Activated CD8-positive, alpha-beta memory T cell treated with anti-CD3 and anti-CD28 coated beads for 48 hours (primary cell): Measurements from ENCODE around the gene CCR1.

Source experiments
- DNase-seq, 3 experiments: peaks; one replicate each; pipeline ENCODE4 v3.0.0-alpha.2; 2020; ENCODE audit warnings: low read depth in 2 of 3, low spot score in 2 of 3

Gene CCR1

DNA sequence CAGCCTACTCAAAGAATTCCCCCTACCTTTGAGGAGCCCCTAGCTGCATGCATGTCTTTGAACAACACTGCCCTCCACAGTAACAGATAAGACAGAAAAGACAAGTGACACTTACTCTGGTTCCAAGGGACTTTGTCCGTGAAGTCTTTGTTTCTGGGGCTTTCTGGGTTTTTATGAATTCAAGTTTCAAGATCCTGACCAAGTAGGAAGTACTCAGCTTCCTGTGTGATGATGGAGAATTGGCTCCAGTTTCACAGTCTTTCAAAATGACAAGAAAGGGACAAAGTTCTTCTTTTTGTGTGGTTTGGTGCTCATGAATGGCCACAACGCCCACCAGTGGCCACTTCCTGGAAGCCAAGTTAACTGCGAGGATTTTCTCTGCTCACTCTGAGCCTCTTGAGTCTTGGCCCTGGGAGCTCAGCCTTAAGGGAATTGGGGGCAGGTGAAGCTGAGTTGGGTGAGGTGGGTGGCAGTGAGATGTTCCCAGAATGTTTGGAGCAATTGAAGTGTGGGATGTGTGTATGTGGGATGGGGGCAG, at the start of gene CCR1:
Gene CCR1, minus strand, starts transcription at position 147 of the 538 bp plus-strand sequence. CDS start 4,000 bp downstream, outside the sequence.
- DNase-seq = peak in 2 of 3 experiments; percentile 34 to 48

DNA sequence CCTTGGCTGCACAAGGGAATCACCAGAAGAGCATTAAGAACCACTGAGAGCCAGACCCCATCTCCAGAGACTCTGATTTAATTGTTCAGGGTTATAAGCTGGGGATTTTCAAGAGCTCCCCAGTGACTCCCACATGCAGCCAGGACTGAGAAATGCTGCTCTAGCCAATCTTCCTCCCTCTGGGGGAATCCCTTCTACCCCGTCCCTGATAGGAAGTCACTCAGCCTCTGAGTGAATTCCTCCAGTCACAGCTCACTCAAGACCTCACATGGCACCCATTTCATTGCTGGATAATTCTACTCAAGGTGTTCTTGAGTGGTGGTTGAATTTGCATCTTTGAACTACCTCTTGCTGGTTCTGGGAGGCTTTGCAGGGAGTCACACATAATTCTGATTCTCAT, 44.9 kb upstream of the CCR1 start:
- no peak for DNase-seq

DNA sequence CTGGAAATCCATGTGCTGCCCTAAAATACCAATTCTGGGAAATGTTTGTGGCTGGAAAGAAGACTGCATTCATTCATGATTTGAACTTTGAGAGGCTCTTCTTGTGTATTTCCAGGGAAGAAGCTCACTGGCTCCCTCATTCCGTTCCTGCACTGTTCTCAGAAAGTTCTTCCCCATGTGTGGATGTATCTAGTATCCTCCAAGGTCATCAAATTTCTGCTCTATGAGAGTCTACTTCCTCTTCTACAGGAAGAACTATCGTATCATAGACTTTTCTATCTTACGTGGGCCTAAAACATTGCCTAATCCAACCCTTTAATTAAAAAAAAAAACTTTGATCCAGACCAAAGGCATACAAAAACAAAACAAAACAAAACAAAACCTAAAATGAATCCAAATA, 37.0 kb upstream of the CCR1 start:
- no peak for DNase-seq

DNA sequence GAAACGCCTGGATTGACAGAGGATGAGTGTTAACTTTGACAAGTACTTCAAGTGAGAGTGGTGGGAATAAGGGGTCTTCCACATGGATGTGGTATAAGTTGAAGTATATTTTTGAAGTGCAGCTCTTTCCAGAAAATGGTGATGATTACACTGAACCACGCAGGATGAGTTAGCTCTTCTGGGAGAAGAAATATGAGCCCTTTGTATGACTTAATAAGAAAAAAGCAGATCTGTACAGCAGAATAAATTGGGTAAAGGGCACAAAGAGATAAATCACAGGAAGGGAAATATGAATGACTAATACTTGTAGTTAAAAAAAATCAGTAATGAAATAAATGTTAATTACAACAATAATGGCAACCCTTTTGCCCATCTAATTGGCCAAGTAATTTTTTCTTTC, 35.4 kb upstream of the CCR1 start:
- no peak for DNase-seq

DNA sequence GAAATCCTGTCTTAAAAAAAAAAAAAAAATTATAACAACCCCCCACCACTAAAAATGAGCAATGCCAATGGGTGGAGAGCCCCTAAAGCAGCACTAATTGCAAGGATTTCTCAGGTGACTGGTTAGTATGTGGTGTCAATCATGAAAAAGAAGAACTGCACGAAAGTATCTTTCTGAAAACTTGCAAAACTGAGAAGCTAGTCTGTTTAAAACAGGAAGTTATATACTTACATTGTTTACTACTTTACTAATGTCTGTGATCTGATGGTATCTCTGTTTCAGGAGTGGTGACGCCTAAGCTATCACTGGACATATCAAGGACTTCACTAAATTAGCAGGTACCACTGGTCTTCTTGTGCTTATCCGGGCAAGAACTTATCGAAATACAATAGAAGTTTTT, 34.0 kb upstream of the CCR1 start, which contains the start of gene CCR3:
Gene CCR3, plus strand, starts transcription at position 341 of the 400 bp plus-strand sequence. CDS start 22,699 bp downstream, outside the sequence.
- no peak for DNase-seq

DNA sequence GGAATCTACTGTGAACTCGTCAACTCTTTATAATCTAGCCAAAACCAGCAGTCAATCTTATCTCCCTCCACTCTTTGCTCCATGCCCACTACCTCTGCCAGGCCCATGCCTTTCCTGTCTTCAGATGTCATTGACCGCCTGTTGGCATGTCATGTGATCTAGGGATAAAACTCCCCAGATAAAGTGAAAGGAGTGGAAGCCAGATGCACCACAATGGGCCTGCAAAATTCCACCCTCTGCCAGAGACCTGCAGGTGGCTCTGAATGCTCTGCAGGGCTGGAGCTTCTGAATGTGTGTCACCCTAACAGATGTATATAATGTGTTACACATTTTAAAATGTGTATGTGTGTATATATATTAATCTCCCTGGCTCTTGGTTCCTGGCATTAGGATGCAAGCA, 31.8 kb upstream of the CCR1 start:
- no peak for DNase-seq

DNA sequence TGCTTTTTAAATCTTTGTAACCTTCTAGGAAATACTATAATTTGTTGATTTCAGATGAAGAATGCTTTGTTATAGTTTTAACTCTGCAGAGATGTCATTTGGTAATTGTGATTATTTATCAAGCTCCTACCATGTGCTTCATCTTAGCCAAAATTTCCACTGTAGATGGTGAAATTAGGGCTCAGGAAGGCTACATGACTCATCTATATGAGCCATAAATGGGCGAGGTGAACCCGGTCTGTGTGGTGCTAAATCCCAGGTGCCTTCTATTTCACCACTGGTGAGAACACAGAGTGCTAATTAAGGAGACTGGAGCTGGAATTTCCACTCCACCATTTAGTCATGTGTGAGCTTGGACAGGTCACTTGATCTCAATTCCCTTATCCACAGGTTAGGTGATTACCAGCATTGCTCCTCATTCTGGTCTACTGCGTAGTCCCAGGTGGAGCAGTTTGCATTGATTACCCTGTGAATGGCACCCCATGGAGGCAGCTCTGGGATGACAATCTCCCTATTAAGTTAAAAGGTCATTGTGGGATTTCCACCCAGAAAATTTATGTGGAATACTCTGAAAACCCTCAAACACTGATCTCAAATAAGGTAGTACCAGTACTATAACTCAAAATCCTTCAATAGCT, 31.3 kb upstream of the CCR1 start:
- DNase-seq = no peak

DNA sequence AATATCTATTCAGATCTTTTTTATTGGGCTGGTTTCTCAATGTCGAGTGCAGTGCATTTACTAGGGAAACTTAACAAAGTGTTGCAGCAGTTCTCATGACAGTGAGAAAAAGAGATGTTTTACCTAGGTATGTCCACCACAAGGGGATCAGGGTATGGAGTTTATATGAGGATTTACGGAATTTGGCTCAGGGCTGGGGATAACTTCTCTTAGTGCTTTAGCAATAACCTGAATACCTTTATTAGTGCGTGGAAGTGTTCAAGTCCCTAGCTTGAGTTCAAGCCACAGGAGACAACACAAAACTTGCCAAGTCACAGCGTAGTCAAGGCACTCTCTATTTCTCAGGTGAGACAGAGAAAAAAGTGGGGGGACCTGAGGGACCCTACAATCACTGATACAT, 30.3 kb upstream of the CCR1 start:
- DNase-seq = no peak

DNA sequence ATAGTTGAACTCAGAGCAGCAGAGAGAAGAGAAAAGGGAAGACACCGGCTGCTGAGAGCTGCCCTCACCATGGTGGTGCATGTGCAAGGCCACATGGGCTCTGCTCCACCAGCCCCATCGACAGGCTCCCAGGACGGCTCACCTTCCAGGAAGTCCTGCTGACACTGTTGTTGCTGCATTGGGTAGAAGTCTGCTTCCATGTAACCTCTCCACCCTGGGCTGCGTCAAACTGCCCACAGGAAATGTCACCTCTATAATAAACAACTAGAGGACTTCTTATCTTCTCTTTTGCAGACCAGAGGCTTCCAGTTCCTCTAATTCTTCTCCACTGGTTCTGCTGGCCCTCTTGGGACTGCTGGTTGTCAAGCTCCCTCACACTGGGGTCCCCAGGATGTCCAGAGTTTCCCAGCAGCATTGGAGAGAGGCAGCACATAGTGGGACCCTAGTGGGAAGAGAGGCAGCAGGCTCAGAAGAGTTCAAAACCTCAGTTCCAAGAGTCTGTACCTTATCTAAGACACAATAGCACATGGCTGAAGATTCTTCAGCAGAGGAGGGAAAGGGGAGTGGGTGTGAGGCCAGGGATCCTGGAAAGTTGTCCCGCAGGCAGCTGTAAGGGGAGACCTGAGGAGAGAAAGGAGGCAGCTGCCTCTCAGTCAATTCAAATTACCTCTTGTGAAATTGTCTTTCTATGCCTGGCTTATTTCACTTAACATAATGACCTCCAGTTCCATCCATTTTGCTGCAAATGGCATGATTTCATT, 28.4 kb upstream of the CCR1 start:
- no peak for DNase-seq

DNA sequence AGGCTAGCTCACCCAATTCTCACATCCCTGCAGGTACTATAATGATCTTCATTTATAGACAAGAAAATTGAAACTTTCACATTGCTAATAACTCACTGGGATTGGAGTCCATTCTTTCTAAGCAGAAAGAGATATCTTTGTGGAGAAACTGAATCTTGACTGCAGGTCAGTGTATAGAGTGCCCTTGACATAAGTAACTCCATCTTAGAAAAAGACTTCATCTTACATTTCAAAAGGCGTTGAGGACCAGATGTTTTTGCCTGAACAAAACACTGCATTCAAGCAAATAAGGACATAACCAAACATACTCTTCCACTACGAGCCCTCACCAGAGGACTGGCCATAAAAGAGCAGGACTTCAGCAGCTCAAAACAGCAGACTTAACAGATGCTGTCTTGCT, 27.3 kb upstream of the CCR1 start:
- DNase-seq = no peak

DNA sequence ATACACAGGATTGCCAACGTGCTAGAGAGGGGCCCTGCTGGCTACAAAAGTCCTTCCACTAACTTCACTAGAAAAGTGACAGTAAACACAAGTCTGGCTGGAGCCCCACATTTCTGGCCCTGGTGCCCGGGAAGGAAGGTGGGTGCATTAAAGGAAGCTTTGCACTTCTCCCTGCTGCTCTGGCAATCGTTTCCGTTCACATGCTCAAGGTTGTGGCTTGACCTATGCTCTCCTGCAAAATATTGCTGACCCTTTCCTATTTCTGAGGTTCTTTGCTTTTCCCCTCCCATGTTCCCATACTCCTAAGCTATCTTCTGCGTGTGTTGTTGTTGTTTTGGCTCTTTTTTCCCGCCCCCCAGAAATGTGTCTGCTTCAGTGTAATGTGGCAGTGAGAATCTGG, 25.1 kb upstream of the CCR1 start:
- DNase-seq = no peak

DNA sequence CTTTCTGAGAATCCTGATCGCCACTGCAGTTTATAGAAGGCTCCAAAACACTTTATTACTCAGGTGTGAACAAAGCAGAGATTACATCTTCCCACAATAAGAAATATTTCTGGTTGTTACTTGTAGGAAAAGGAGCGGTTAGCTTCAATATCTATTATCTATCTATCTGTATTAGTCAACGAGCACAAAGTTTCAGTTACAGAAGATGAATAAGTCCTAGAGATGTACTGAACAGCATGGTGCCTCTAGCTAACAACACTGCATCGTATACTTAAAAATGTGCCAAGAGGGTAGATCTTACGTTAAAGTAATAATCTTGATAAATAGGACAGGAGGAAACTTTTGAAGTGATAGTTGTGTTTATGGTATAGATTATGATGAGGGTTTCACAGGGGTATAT, 23.2 kb upstream of the CCR1 start:
- no peak for DNase-seq

DNA sequence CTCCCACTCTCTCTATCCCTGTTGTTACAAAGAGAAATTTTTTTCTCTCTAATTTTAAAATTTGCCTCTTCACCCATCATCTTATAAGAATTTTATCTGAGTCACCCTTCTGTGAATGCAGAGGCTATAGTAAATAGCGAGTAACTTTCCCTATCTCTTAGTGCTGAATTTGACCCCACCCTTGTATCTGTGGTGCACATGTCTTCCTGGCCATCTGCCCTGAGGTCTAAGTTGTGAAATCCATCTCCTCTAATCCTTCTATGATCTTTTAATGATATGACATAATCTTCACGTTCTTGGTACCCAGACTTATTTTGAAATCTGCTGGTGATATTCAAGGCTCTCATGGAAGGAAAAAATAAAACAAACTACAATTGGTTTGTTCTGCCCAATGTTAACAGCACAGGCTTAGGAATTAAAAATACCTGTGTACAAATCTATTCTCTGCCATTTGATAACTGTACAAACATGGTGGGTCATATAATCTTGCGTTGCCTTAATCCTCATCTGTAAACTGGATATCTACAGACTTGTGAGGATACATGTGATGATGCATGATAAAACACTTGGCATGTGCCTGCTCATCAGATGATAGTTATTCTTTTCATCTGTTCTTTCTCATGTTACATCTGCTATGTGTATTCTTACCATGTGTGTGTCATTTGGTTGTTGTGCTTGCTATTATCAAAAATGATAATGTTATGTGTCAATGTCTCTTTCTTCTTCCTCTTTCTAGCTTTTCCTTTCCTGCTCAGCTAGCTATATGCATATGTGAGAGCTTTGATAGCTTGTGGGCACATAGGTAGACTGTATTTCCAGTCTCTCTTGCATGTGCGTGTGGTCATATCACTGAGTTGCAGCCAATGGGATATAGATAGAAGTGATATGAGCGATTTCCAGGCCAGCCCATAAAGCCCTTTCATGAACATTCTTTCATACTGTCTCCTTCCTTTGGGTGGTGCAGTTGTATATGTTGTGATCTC, 20.4 kb upstream of the CCR1 start:
- no peak for DNase-seq

DNA sequence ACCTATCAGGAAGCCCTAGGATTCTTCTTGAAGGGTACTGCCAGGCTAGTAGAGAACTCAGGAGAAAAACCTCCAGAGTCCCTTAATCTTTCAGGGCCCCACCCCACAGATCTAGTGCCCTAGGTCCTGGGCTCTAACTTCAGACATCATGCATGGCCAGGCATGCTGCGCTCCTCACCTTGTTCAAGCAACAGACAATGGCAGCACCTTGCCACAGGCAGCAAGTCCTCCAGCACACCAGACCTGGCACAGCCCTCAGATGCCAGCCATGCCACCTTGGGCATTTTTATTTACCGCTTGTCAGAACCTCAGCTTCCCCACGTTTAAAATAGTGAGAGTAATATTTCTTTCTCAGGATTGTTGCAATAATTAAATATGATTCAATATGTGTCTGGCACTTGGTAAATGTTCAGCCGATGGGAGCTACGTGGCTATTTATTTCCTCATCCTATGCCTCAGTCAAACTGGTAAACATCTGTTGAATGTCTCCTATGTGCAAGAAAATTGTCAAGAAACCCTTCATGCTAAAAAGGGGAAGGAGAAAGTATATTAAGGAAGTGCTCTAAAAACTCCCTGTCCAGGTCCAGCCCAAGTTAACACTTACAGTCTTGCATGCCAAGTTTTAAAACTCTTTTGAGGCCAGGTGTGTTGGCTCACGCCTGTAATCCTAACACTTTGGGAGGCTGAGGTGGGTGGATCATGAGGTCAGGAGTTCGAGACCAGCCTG, 14.5 kb upstream of the CCR1 start:
- no peak for DNase-seq

DNA sequence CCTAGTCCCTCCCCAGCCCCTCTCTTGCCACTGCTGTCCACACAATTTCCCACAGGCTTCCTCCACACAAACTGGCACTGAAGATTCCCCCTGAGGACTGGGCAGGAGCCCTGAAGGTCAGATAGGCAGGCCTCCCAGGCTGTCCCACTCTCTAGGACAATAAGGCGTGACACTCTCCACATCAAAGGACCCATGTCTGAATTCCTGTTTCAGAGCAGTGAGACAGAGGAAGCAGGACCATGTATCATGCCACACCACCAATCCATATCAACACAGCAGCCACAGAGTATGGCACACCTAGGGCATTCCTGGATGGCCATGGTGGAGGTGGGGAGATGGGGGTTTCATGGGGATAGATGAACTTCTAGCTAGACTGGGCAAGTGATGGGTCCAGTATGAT, 13.8 kb upstream of the CCR1 start:
- DNase-seq = no peak

DNA sequence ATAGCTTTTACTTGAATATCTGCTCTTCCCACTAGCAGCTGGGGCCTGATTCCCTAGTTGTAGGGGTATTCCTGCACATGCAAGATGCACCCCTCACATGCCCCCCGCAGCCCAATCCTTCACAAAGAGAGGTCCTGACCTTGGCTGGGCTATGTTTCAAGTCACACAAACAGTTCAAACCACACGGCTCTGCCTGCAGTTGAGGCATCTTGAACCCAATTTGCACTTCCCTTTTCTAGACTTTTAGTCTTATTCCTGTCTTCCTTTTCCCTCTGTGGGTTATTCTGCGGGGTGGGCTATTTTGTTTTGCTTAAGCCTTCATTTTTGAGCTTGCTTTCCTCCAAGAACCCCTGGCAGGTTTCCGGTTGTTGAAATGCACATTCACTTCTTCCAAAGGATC, 13.3 kb upstream of the CCR1 start:
- DNase-seq = no peak

DNA sequence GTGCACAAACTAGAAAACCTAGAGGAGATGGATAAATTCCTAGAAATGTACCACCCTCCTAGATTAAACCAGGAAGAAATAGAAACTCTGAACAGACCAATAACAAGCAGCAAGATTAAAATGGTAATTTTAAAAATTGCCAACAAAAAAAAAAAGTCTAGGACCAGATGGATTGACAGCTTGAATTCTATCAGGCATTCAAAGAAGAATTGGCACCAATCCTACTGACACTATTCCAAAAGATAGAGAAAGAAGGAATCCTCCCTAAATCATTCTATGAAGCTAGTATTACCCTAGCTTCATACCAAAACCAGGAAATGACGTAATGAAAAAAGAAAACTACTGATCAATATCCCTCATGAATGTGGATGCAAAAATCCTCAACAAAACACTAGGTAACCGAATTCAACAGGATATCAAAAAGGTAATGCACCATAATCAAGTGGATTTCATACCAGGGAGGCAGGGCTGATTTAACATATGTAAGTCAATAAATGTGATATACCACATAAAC, 10.1 kb upstream of the CCR1 start:
- DNase-seq = no peak

DNA sequence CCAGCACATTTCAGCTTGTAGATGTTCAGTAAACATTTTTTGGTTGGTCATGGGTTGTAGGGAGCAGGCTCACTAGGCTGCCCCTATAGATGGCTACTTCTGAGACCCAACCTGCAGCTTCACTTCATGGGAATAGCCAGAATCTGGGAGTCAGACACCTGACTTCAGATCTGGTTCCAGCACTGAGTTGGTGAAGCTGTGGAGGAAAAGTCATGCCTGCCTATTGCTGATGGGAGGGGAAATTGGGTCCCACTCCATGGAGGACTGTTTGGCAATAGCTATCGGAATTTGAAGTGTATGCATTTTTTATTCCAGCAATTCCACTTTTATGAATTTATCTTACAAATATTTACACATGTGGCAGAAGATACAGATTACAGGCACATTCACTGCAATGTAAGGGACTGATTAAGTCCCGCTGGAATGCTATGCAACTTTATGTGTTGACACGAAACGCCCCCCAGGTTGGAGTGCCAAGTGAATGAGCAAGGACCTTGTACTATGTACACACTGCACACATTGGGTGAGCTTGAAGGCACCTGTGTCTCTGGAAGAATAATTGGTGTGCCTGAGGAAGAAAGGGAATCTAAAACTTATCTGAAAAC, 7.8 kb upstream of the CCR1 start:
- no peak for DNase-seq

DNA sequence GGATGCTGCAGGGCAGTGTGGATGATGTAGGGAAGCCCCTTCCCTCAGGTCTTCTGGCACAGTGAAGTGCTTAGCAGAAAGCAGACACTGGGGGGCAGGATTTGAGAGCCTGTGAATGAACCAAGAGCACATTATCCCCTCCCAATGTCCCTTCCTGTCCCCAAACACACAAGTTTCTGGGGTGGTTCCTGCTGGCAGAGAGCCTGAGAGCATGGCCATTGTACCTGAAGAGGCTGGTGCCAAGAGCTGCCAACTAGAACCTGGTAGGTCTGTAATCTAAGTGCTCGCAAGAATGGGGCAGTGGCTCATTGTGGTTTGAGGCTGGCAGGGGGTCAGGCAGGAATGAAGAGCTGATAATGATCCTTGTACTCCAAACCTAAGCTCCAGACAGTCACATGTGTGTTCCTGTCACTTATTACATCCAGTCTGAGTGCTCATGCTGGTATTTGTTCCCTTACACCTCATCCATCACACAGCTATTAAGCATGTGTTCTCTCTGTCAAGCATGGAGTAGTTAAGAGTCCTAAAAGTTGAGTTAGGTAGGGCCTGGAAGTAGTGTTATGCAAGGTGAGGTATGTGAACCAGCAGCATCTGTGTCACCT, 6.7 kb upstream of the CCR1 start:
- no peak for DNase-seq

DNA sequence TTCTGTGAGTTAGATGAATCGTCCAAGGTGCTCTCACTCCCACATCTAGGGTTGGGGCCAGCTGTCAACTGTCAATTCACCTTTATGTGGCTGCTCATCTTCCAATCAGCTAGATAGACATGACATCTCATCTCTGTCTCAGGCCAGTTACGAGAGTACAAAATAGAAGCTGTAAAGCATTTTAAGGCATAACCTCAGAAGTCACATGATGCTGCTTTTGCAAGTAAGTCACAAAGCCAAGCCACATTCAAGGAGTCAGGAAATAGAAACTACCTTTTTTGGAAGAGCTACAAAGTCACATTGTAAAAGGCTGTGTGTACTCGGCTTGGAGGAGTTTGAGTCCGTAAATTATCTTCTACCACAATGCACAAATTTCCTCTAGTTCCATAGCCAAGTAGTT, 5.1 kb upstream of the CCR1 start:
- DNase-seq = no peak
